ENCODE data around the gene EBF3. TPM values are rescaled to one million over a fixed set of nuclear protein-coding genes. Genes with fewer than 3 reads are reported as not detected.

Gene EBF3
- total RNA-seq, 1 experiment from 2014 or later: 0.64 TPM

DNA sequence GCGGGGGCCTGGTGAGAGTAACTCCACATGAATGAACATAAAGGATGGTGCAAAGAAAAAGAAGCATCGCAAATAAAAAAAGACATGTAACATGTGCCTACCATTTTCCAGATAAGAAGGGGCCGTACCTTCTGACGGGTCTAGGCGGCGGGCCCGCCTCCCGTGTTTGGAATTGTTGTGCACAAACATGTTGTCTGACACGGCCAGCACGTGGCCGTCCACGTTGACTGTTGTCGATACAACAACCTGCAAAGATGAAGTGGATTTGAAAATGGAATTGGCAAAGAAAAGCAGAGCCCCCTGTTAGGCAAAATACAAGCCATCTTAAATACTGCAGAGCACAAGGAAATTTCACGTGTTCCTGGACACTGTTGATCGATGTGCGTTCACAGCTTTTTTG lies 90.7 kb downstream of the EBF3 start:
- no TSS peak for BruUV-seq (replicated peaks)
- POLR2A ChIA-PET: no interaction called here
- H3K27ac ChIP-seq (ENCODE audit: low read length): no peak overlapping the region
- H3K27me3 ChIP-seq (ENCODE audit: control insufficient read depth, insufficient read depth, low read length): no peaks in the 10 kb centered on the region
- no peaks in the 10 kb centered on the region for H3K36me3 ChIP-seq (ENCODE audit: control insufficient read depth, insufficient read depth, low read length)
- CTCF ChIA-PET: no interaction called here
- in situ Hi-C loops (cut with HindIII; ENCODE audit: low pct_unique_long_range_greater_than_20kb, low sequenced_read_pairs): no loop called here
- ATAC-seq: no peak
- no peaks in the 10 kb centered on the region for H3K9me3 ChIP-seq (ENCODE audit: control insufficient read depth, insufficient read depth, low read depth, low read length)
- TF ChIP-seq, protein P1, sequence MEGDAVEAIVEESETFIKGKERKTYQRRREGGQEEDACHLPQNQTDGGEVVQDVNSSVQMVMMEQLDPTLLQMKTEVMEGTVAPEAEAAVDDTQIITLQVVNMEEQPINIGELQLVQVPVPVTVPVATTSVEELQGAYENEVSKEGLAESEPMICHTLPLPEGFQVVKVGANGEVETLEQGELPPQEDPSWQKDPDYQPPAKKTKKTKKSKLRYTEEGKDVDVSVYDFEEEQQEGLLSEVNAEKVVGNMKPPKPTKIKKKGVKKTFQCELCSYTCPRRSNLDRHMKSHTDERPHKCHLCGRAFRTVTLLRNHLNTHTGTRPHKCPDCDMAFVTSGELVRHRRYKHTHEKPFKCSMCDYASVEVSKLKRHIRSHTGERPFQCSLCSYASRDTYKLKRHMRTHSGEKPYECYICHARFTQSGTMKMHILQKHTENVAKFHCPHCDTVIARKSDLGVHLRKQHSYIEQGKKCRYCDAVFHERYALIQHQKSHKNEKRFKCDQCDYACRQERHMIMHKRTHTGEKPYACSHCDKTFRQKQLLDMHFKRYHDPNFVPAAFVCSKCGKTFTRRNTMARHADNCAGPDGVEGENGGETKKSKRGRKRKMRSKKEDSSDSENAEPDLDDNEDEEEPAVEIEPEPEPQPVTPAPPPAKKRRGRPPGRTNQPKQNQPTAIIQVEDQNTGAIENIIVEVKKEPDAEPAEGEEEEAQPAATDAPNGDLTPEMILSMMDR (IDR thresholded peaks at IDR 0.05): no peak
- TF ChIP-seq POLR2AphosphoS5 (IDR thresholded peaks at IDR 0.05; ENCODE audit: low read depth, low read length) (no peak), SIN3A (IDR thresholded peaks at IDR 0.05; ENCODE audit: borderline replicate concordance, insufficient read depth, low read depth, low read length) (no peak), TCF7L2 (IDR thresholded peaks at IDR 0.05; ENCODE audit: low read depth, low read length) (no peak)
- TF ChIP-seq, protein P2, sequence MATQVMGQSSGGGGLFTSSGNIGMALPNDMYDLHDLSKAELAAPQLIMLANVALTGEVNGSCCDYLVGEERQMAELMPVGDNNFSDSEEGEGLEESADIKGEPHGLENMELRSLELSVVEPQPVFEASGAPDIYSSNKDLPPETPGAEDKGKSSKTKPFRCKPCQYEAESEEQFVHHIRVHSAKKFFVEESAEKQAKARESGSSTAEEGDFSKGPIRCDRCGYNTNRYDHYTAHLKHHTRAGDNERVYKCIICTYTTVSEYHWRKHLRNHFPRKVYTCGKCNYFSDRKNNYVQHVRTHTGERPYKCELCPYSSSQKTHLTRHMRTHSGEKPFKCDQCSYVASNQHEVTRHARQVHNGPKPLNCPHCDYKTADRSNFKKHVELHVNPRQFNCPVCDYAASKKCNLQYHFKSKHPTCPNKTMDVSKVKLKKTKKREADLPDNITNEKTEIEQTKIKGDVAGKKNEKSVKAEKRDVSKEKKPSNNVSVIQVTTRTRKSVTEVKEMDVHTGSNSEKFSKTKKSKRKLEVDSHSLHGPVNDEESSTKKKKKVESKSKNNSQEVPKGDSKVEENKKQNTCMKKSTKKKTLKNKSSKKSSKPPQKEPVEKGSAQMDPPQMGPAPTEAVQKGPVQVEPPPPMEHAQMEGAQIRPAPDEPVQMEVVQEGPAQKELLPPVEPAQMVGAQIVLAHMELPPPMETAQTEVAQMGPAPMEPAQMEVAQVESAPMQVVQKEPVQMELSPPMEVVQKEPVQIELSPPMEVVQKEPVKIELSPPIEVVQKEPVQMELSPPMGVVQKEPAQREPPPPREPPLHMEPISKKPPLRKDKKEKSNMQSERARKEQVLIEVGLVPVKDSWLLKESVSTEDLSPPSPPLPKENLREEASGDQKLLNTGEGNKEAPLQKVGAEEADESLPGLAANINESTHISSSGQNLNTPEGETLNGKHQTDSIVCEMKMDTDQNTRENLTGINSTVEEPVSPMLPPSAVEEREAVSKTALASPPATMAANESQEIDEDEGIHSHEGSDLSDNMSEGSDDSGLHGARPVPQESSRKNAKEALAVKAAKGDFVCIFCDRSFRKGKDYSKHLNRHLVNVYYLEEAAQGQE (IDR thresholded peaks at IDR 0.05; ENCODE audit: insufficient read depth in 1 of 2, low read depth in 2 of 2, low read length in 1 of 2): no peak
- no peak overlapping the region for H3K4me3 ChIP-seq (ENCODE audit: low read depth in 2 of 2, low read length in 2 of 2)
- H3K4me1 ChIP-seq (ENCODE audit: control insufficient read depth, insufficient read depth, low read length): no peaks in the 10 kb centered on the region
- no peak for DNase-seq (ENCODE audit: low read depth, low spot score)
- intact Hi-C loops (cut with micrococcal nuclease; ENCODE audit: unreplicated experiment): no loop called here

DNA sequence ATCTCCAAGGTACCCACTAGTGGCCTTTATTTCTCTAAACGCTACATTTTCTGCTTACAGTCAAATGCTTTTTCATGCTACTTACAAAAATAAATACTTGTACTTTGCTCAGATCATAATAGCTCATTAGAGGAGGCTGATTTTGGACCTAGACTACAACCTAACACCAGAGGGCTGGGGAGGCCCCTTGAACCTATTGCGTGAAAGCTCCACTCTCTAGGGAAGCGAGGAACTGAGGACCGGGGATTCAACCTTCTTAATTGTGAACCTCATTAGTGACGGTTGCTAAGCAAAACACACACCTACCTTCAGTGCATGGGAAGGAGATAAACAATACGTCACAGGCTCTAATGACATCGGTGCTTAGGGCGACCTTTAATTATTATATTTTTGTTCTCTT lies 92.1 kb downstream of the EBF3 start:
- TF ChIP-seq, protein P2 (IDR thresholded peaks at IDR 0.05; ENCODE audit: insufficient read depth in 1 of 2, low read depth in 2 of 2, low read length in 1 of 2): no peak
- TF ChIP-seq TCF7L2 (IDR thresholded peaks at IDR 0.05; ENCODE audit: low read depth, low read length) (no peak), SIN3A (IDR thresholded peaks at IDR 0.05; ENCODE audit: borderline replicate concordance, insufficient read depth, low read depth, low read length) (no peak), POLR2AphosphoS5 (IDR thresholded peaks at IDR 0.05; ENCODE audit: low read depth, low read length) (no peak)
- TF ChIP-seq, protein P1 (IDR thresholded peaks at IDR 0.05): no peak
- H3K27me3 ChIP-seq (ENCODE audit: control insufficient read depth, insufficient read depth, low read length): no peaks in the 10 kb centered on the region
- intact Hi-C loops (cut with micrococcal nuclease; ENCODE audit: unreplicated experiment): no loop called here
- ChIA-PET POLR2A (no interaction called here), CTCF (no interaction called here)
- no peaks in the 10 kb centered on the region for H3K4me1 ChIP-seq (ENCODE audit: control insufficient read depth, insufficient read depth, low read length)
- BruUV-seq (replicated peaks): no TSS peak
- in situ Hi-C loops (cut with HindIII; ENCODE audit: low pct_unique_long_range_greater_than_20kb, low sequenced_read_pairs): no loop called here
- no peak overlapping the region for H3K4me3 ChIP-seq (ENCODE audit: low read depth in 2 of 2, low read length in 2 of 2)
- H3K27ac ChIP-seq (ENCODE audit: low read length): no peak overlapping the region
- no peak for ATAC-seq
- no peaks in the 10 kb centered on the region for H3K9me3 ChIP-seq (ENCODE audit: control insufficient read depth, insufficient read depth, low read depth, low read length)
- DNase-seq (ENCODE audit: low read depth, low spot score): no peak
- H3K36me3 ChIP-seq (ENCODE audit: control insufficient read depth, insufficient read depth, low read length): no peaks in the 10 kb centered on the region
